GM12878 (cell line): ENCODE measurements around the gene TMPRSS3. TPM values are rescaled to one million over a fixed set of nuclear protein-coding genes. Genes with fewer than 3 reads are reported as not detected.
A peak's percentile ranks its signal among the peaks of the same experiment; 100 is the strongest.

ENCODE experiments used
- ATAC-seq: fragments of 200-7000 bp; cut with Tn5 transposase; 3 replicates; pipeline ENCODE4 v1.9.1; 2020; ENCODE audit warnings: mild to moderate bottlenecking, moderate library complexity
- BruUV-seq: library from RNA; stranded (reverse); fragments of 400-500 nt; replicated peaks from 2 replicates; lab custom pipeline; 2021; lab: Mats Ljungman, UMichigan
- CTCF ChIA-PET: fragments of 300-600 bp; sonication (Branson Sonifier 250); formaldehyde crosslinking; extraction: SDS; loops from one replicate; lab custom pipeline; 2021; ENCODE audit warnings: inconsistent platforms; lab: Yijun Ruan, JAX
- POLR2A ChIA-PET: fragments of 350-600 bp; formaldehyde crosslinking; extraction: SDS; loops from one replicate; lab custom pipeline; 2021; ENCODE audit warnings: inconsistent platforms; lab: Charles Lee
- RAD21 ChIA-PET: fragments of 300-600 bp; sonication (Branson Sonifier 250); formaldehyde crosslinking; loops from one replicate; lab custom pipeline; 2023; ENCODE audit warnings: antibody characterized with exemption; ENCODE audit not compliant: unreplicated experiment; lab: Charles Lee
- SMC1A ChIA-PET: fragments of 300-600 bp; sonication (Branson Sonifier 250); formaldehyde crosslinking; loops from one replicate; lab custom pipeline; 2023; ENCODE audit not compliant: unreplicated experiment, uncharacterized antibody; lab: Charles Lee
- DNase-seq: peaks from one replicate; pipeline ENCODE4 v3.0.0-alpha.2; 2011; ENCODE audit warnings: low read depth, low spot score
- FAIRE-seq: peaks from 3 replicates; lab custom pipeline; 2011; peaks lifted over from hg19 to GRCh38; lab: Jason Lieb, UNC
- H2AFZ ChIP-seq: 2 replicates; pipeline ENCODE4 v1.6.0; 2011; ENCODE audit warnings: low read depth, low read length, control low read depth; ENCODE audit not compliant: control insufficient read depth
- H3K27ac ChIP-seq: 2 replicates; pipeline ENCODE4 v1.5.1; 2011; ENCODE audit warnings: control low read depth; ENCODE audit not compliant: control insufficient read depth, insufficient read depth
- H3K27me3 ChIP-seq, 2 experiments: replicated peaks in 1 of 2; 2 replicates each; pipeline versions ENCODE4 v1.6.0 to v1.6.1; 2011; ENCODE audit warnings: low read length in 1 of 2; ENCODE audit not compliant: control insufficient read depth in 2 of 2, insufficient read depth in 2 of 2
- H3K36me3 ChIP-seq, 2 experiments: 2 replicates each; pipeline ENCODE4 v1.5.1; 2011; ENCODE audit warnings: low read length in 1 of 2; ENCODE audit not compliant: control insufficient read depth in 2 of 2, insufficient read depth in 2 of 2
- H3K4me1 ChIP-seq: 2 replicates; pipeline ENCODE4 v1.6.1; 2011; ENCODE audit warnings: mild to moderate bottlenecking, low read length, moderate library complexity, mixed read lengths; ENCODE audit not compliant: control insufficient read depth, insufficient read depth
- H3K4me2 ChIP-seq: 2 replicates; pipeline ENCODE4 v1.6.0; 2011; ENCODE audit warnings: control low read depth; ENCODE audit not compliant: control insufficient read depth, insufficient read depth
- H3K4me3 ChIP-seq: fragments of 200-600 bp; sonication (generic); 2 replicates; pipeline ENCODE4 v1.5.1; 2016
- H3K79me2 ChIP-seq: 2 replicates; pipeline ENCODE4 v1.6.0; 2011; ENCODE audit warnings: low read length; ENCODE audit not compliant: control insufficient read depth, insufficient read depth
- H3K9ac ChIP-seq: 2 replicates; pipeline ENCODE4 v1.8.0; 2011; ENCODE audit warnings: low read length, control low read depth, mixed read lengths; ENCODE audit not compliant: control insufficient read depth, insufficient read depth
- H3K9me3 ChIP-seq: replicated peaks from 3 replicates; pipeline ENCODE4 v1.5.1; 2011; ENCODE audit warnings: mild to moderate bottlenecking, low read length; ENCODE audit not compliant: control insufficient read depth, insufficient read depth
- H4K20me1 ChIP-seq: 2 replicates; pipeline ENCODE4 v1.6.0; 2011; ENCODE audit not compliant: control insufficient read depth, insufficient read depth
- ATF7 ChIP-seq: fragments of 450-650 bp; IDR thresholded peaks from 2 replicates; pipeline ENCODE4 v1.6.1; 2016; ENCODE audit warnings: low read depth, mild to moderate bottlenecking
- CBX3 ChIP-seq: fragments of 200-600 bp; sonication (generic); IDR thresholded peaks from 2 replicates; pipeline ENCODE4 v1.6.1; 2016; ENCODE audit warnings: low read depth, borderline replicate concordance
- HDAC6 ChIP-seq: fragments of 200-600 bp; sonication (generic); IDR thresholded peaks from one replicate; pipeline ENCODE4 v1.8.0; 2017; ENCODE audit warnings: antibody characterized with exemption; ENCODE audit not compliant: unreplicated experiment
- LARP7 ChIP-seq: fragments of 450-650 bp; IDR thresholded peaks from 2 replicates; pipeline ENCODE4 v1.6.1; 2017; ENCODE audit warnings: mild to moderate bottlenecking
- RAD21 ChIP-seq: IDR thresholded peaks from 2 replicates; pipeline ENCODE4 v1.6.1; 2011; ENCODE audit warnings: mild to moderate bottlenecking, low read depth, low read length, moderate library complexity; ENCODE audit not compliant: insufficient read depth
- SP1 ChIP-seq: IDR thresholded peaks from one replicate; pipeline ENCODE4 v1.6.1; 2011; ENCODE audit warnings: low read depth, low read length
- STAT3 ChIP-seq: IDR thresholded peaks from 2 replicates; pipeline ENCODE4 v1.6.1; 2011; ENCODE audit warnings: low read depth, low read length, improper control_type of control experiment
- ZNF274 ChIP-seq: IDR thresholded peaks from one replicate; pipeline ENCODE4 v1.8.0; 2011; ENCODE audit not compliant: insufficient read length, insufficient read depth
- WGBS: methylation state at CpG from one replicate; pipeline ENCODE4 v1.1.6; 2016; ENCODE audit warnings: low lambda C conversion rate; ENCODE audit not compliant: insufficient replicate concordance, insufficient coverage; ENCODE audit errors: missing lambda C conversion rate; 5-methylcytosine and 5-hydroxymethylcytosine counted together
- in situ Hi-C: fragments of 300-500 bp; cut with MboI; formaldehyde crosslinking; loops from 9 replicates; pipeline ENCODE4 v1.14.3; 2018; ENCODE audit warnings: mixed read lengths
- intact Hi-C: fragments of 100-400 bp; cut with micrococcal nuclease; formaldehyde crosslinking; loops from one replicate; pipeline ENCODE4 v1.14.2; 2022; ENCODE audit not compliant: unreplicated experiment
- polyA plus RNA-seq, 11 experiments: library from polyadenylated mRNA; depleted of rRNA in 4 of 11; unstranded in 6 of 11; stranded (reverse) in 5 of 11; fragments of >200 nt; fragmentation: Nextera tagmentation in 4 of 11; fragmentation: Illumina TruSeq in 1 of 11; extraction: Ambion mirVana in 4 of 11; extraction: Trizol in 1 of 11; gene quantifications; 1 replicate in 1 of 11; 2 replicates in 10 of 11; pipeline versions ENCODE4 v1.2.1 to v1.2.3, GENCODE V29; 2011 to 2016; ENCODE audit warnings: inconsistent platforms in 2 of 11, missing spikeins in 2 of 11, low read depth in 1 of 11
- total RNA-seq, 4 experiments: library from RNA; depleted of rRNA in 3 of 4; stranded (reverse); fragments of >200 nt in 3 of 4; fragmentation: Illumina TruSeq in 1 of 4; extraction: Trizol in 1 of 4; gene quantifications; 2 replicates each; pipeline versions ENCODE4 v1.2.1 to v1.2.3, GENCODE V29; 2013 to 2021
- TF ChIP-seq, protein P1 (sequence below): fragments of 450-650 bp; IDR thresholded peaks from 2 replicates; pipeline ENCODE4 v1.6.1; 2017; ENCODE audit warnings: mild to moderate bottlenecking, low read depth, inconsistent platforms; ENCODE audit not compliant: poor library complexity, severe bottlenecking
- TF ChIP-seq, protein P2 (sequence below): IDR thresholded peaks from 2 replicates; pipeline ENCODE4 v1.6.1; 2011; ENCODE audit warnings: low read depth, low read length, improper control_type of control experiment, borderline replicate concordance

Gene TMPRSS3
- total and polyA plus RNA-seq, 10 of the 15 experiments (the other 5 are each of a cell fraction or from before 2014, with no cell fraction given) = 0.51 to 1.5 (median 0.82) TPM; not detected in 1

DNA sequence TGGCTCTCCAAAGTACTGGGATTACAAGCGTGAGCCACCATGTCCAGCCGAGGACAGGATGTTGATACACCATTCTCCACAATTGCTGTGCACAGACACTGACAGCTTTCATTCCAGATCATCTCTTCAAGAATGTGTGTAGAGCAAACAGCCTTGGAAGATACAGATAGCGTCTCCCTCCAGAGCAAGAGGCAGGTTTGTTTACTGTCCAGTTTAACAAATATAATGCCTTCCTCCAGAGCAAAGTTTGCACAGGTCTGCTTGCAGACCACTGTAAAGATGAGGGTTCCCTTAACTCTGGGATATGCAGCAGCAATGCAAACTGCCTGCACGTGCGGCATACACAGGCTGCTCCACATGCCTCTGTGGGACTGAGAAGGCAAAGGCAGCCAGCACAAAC lies 4.6 kb downstream of the TMPRSS3 start:
- no peaks in the 10 kb centered on the region for H3K27me3 ChIP-seq
- no peaks in the 10 kb centered on the region for H3K36me3 ChIP-seq
- ATAC-seq = no peak
- CTCF ChIA-PET = interaction anchor here (1.0 to 2.8 kb wide), 4 partner anchors 10 to 145 kb away, joined by 3 to 20 read pairs (median 6); no protein-coding TSS in a partner anchor
- no TSS peak for BruUV-seq
- POLR2A ChIA-PET = interaction anchor here (2.2 to 3.1 kb wide), 2 partner anchors 12 to 31 kb away, joined by 16 to 27 read pairs; partner anchors contain the start of gene UBASH3A
- H2AFZ ChIP-seq = no peak overlapping the region
- DNase-seq = no peak
- peak overlapping the region; percentile 91; the same call in 1 of the 2 replicates for H3K27ac ChIP-seq
- no peaks in the 10 kb centered on the region for H3K9me3 ChIP-seq
- WGBS = 91% methylated on average over 5 of the region's 5 CpGs
- no peak overlapping the region for H3K4me3 ChIP-seq
- H3K4me1 ChIP-seq = peaks cover 60% of the 10 kb centered on the region
- H3K9ac ChIP-seq = no peak overlapping the region
- TF ChIP-seq SP1 = no peak
- TF ChIP-seq RAD21 = no peak
- TF ChIP-seq, protein P1, sequence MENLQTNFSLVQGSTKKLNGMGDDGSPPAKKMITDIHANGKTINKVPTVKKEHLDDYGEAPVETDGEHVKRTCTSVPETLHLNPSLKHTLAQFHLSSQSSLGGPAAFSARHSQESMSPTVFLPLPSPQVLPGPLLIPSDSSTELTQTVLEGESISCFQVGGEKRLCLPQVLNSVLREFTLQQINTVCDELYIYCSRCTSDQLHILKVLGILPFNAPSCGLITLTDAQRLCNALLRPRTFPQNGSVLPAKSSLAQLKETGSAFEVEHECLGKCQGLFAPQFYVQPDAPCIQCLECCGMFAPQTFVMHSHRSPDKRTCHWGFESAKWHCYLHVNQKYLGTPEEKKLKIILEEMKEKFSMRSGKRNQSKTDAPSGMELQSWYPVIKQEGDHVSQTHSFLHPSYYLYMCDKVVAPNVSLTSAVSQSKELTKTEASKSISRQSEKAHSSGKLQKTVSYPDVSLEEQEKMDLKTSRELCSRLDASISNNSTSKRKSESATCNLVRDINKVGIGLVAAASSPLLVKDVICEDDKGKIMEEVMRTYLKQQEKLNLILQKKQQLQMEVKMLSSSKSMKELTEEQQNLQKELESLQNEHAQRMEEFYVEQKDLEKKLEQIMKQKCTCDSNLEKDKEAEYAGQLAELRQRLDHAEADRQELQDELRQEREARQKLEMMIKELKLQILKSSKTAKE = no peak
- TF ChIP-seq, protein P2, sequence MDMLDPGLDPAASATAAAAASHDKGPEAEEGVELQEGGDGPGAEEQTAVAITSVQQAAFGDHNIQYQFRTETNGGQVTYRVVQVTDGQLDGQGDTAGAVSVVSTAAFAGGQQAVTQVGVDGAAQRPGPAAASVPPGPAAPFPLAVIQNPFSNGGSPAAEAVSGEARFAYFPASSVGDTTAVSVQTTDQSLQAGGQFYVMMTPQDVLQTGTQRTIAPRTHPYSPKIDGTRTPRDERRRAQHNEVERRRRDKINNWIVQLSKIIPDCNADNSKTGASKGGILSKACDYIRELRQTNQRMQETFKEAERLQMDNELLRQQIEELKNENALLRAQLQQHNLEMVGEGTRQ = no peak
- no peak for TF ChIP-seq ATF7
- no peak for TF ChIP-seq LARP7
- no peak for TF ChIP-seq ZNF274
- no peak for TF ChIP-seq HDAC6
- TF ChIP-seq CBX3 = no peak
- no peak for TF ChIP-seq STAT3
- FAIRE-seq = no peak
- SMC1A ChIA-PET = interaction anchor here (1.0 to 4.8 kb wide), 5 partner anchors 10 to 76 kb away, joined by 3 to 124 read pairs (median 19); partner anchors contain the start of gene UBASH3A
- RAD21 ChIA-PET = interaction anchor here (3.1 kb wide), 1 partner anchor 13 kb away, joined by 11 read pairs; the partner anchor contains the start of gene UBASH3A
- intact Hi-C loops = no loop called here
- in situ Hi-C loops = no loop called here
- H4K20me1 ChIP-seq = no peaks in the 10 kb centered on the region
- peaks cover 12% of the 10 kb centered on the region for H3K79me2 ChIP-seq
- peak overlapping the region; percentile 14; the same call in 1 of the 2 replicates for H3K4me2 ChIP-seq
